DMS79 (cell line): ENCODE measurements around the gene KIAA0040.

Experiments used
- DNase-seq: peaks from one replicate; lab custom pipeline; 2025; lab: John Stamatoyannopoulos, UW

The KIAA0040 gene

GRCh38 chr1:175192630-175193526 is at the start of gene KIAA0040:
TSS of gene KIAA0040 (minus strand) at chr1:175192776. CDS start at chr1:175161013, 31,763 bp downstream.
- no peak for DNase-seq

DNA sequence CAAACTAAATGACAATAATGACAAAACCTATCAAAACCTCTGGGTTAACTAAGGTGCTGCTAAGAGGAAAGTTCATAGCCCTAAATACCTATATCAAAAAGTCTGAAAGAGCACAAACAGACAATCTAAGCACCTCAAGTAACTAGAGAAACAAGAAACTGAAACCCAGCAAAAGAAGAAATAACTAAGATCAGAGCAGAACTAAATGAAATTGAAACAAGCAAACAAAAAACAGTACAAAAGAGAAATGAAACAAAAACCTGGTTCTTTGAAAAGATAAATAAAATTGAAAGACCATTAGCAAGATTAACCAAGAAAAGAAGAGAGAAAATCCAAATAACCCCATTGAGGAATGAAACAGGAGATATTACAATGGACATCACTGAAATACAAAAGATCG is 44.8 kb upstream of the KIAA0040 start:
- DNase-seq = no peak

- DNase-seq = no peak
Measured at GRCh38 chr1:175234639-175235038, 42.1 kb upstream of the KIAA0040 start.

- DNase-seq = no peak
Measured at GRCh38 chr1:175232335-175232734, 39.8 kb upstream of the KIAA0040 start.

DNA sequence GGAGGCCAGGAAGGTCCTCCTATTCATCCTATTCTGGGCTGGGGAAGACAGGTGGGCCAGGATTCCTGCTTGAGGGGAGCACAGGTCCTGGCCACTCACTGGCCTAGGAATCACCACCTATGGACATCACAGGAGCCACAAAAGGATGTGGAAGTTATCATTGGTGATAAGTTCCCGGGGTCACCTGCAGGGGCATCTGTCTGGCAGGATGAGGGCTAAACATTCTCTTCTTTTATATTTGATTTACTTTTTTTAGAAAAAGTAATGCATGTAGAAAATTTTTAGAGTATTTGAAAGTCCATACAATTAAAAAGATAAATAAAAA is 33.2 kb upstream of the KIAA0040 start:
- no peak for DNase-seq

DNA sequence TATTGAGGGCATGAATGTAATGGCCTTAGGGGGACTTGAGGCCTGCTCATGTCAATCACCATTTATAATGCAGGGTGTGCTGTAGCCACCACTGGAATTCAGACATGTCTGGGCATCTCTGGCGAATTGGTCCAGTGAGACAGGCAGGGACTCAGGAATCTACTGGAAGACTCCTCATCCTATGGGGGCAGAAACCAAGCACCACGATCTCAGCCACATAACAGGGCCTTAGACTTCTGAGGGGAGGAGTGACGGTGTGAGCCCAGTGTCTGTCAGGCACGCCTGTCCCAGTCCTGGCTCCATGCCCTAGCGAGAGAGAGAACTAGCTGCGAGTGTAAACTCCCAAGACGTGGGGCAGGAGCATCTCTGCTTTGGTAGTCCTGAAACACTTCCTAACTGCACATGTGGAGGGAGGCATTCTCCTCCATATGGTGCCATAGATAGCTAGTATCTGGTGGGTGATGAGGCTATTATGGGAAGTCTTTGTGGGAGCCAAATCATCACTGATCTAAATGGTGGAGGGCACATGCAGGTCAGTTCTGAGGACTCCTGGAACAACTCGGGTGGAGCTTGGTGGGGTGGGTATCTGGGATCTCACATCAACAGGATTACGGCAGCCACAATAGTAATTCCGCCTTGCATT is 29.8 kb upstream of the KIAA0040 start:
- DNase-seq = no peak

- DNase-seq = no peak
Measured at GRCh38 chr1:175221557-175222175, 29.1 kb upstream of the KIAA0040 start.

GRCh38 chr1:175220853-175221556 is 28.4 kb upstream of the KIAA0040 start:
- DNase-seq = no peak

- no peak for DNase-seq
Measured at GRCh38 chr1:175219774-175220173, 27.2 kb upstream of the KIAA0040 start.

DNA sequence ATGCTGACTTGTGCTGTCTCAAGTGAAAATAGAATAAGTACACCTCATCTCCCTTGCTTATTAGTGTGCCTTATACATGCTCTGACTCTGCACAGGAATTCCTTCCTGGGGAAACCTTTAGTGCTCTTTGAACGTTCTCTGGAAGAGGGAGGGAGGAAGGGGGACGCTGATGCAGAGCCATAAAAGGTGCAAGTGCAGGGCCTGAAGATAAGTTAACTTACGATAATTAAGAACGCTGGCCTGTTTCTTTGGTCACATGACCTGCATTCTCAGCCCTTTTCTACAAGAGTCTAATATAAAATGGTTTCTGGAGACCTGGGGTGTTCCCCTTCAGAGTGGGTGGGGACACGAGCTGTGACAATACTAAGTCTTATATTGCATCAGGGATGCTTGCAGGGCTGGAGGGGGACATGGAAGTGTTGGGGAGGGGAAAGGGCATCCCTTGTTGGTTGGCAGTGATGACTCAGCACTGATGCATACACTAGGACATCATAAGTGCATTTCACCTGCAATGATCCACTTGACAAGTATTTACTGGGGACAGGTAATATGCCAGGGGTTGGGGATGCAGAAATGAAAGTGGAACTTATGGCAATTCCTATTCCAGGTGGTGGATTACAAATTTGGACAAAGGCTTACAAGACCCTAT is 26.3 kb upstream of the KIAA0040 start:
- DNase-seq = no peak

- DNase-seq = no peak
Measured at GRCh38 chr1:175217721-175218531, 25.4 kb upstream of the KIAA0040 start.

DNA sequence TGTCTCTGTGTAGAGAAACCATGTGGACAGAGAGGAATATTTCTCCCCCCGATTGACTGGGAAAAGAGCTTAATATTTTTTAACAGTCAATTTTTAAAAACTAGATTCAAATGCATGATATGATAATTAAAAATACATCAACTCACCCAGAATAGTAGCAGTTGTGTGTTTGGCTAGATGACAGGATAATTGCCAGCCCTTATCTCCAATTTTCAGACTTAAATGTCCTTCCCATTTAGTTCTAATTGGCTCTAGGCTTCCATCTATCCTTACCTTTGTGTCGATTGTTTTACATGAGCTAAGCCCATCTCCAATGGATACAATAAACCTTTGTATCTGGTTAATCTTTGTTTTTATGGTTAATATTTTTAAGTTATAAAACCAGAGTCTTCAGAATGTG is 23.9 kb upstream of the KIAA0040 start:
- DNase-seq = no peak

GRCh38 chr1:175211656-175212055 is 19.1 kb upstream of the KIAA0040 start:
- DNase-seq = no peak

- no peak for DNase-seq
Measured at GRCh38 chr1:175210744-175211143, 18.2 kb upstream of the KIAA0040 start.

DNA sequence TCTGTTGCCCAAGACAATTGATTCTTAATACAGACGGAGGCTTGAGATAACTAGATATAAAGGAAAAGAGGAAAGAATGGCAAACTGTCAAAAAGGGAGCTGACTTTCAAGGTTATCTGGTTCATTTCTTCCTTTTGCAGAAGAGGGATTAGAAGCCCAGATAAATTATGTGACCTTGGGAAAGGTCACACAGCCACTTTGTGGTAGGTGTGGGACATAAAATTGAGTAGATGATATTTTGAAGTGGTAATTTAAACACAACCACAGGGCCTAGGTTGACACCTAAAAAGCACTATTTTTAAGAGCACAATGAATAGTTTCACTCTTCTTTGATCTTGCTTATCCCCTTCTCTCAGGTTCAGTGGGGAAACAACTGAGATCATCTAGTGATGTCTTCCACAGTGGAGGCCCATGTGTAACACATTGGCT is 16.9 kb upstream of the KIAA0040 start:
- no peak for DNase-seq

GRCh38 chr1:175208773-175209492 is 16.4 kb upstream of the KIAA0040 start:
- no peak for DNase-seq

- no peak for DNase-seq
Measured at GRCh38 chr1:175207971-175208370, 15.4 kb upstream of the KIAA0040 start.

- DNase-seq = no peak
Measured at GRCh38 chr1:175206687-175207086, 14.1 kb upstream of the KIAA0040 start.

GRCh38 chr1:175204330-175204729 is 11.8 kb upstream of the KIAA0040 start:
- no peak for DNase-seq

DNA sequence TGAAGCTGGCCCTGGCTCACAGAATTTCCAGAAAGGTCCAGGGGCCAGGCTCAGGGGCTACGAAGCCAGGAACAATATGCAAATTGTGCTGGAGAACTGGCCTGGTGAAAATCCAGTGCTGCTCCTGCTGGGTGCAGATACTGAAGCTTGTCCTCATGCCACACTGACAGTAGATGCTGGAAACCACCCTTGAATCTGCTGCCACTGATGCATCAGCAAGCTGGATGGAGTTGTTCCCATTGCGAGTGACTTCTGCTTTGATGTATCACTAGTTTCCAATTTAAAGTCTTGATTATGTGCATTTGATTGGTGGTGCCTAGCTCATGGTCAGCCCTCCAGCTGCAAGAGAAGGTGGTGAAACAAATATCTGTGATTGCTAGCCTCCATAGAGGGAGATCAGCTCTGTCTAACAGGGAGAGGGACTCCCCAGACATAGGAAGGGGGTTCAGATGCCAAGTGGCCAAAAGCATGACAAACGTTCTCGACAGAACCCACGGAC is 11.0 kb upstream of the KIAA0040 start:
- no peak for DNase-seq
